HepG2 (cell line): ENCODE measurements around the gene PTH2. TPM values are rescaled to one million over a fixed set of nuclear protein-coding genes. Genes with fewer than 3 reads are reported as not detected.

Source experiments
- ARNT2 ChIP-seq: sonication (generic); formaldehyde crosslinking; IDR thresholded peaks from 2 replicates; pipeline ENCODE4 v1.8.0; 2022; ENCODE audit warnings: mild to moderate bottlenecking, low read depth, missing genetic modification reagents, moderate library complexity
- FOSL1 ChIP-seq: sonication (generic); formaldehyde crosslinking; IDR thresholded peaks from 2 replicates; pipeline ENCODE4 v1.9.0; 2021; ENCODE audit warnings: missing genetic modification reagents, borderline replicate concordance
- MAFG ChIP-seq: sonication (generic); formaldehyde crosslinking; IDR thresholded peaks from 2 replicates; pipeline ENCODE4 v1.5.1; 2020; ENCODE audit warnings: mild to moderate bottlenecking, missing genetic modification reagents
- NCOR1 ChIP-seq: fragments of 200-600 bp; sonication (generic); IDR thresholded peaks from 2 replicates; pipeline ENCODE4 v1.7.0; 2017; ENCODE audit warnings: antibody characterized with exemption, low read length, borderline replicate concordance
- NFYB ChIP-seq: sonication (generic); formaldehyde crosslinking; IDR thresholded peaks from 2 replicates; pipeline ENCODE4 v1.4.0; 2020; ENCODE audit warnings: missing genetic modification reagents
- POLR2A ChIP-seq, 2 experiments: IDR thresholded peaks; 2 replicates each; pipeline ENCODE4 v1.6.1; 2011; ENCODE audit warnings: low read depth in 2 of 2, low read length in 2 of 2, mild to moderate bottlenecking in 1 of 2, moderate library complexity in 1 of 2; ENCODE audit not compliant: insufficient read depth in 1 of 2
- PRPF4 ChIP-seq: fragments of 200-400 bp; formaldehyde crosslinking; IDR thresholded peaks from 2 replicates; pipeline ENCODE4 v1.6.1; 2016; ENCODE audit warnings: low read length, low read depth; ENCODE audit not compliant: poor library complexity, severe bottlenecking
- RAD21 ChIP-seq: fragments of 450-650 bp; formaldehyde crosslinking; IDR thresholded peaks from 2 replicates; pipeline ENCODE4 v1.5.0; 2020; ENCODE audit warnings: mild to moderate bottlenecking
- RFX5 ChIP-seq: IDR thresholded peaks from 2 replicates; pipeline ENCODE4 v1.6.1; 2011; ENCODE audit warnings: low read depth, low read length, improper control_type of control experiment
- SMC3 ChIP-seq: IDR thresholded peaks from 2 replicates; pipeline ENCODE4 v1.6.1; 2011; ENCODE audit warnings: low read length, improper control_type of control experiment
- THAP9 ChIP-seq: sonication (generic); formaldehyde crosslinking; IDR thresholded peaks from 2 replicates; pipeline ENCODE4; 2020; ENCODE audit warnings: missing genetic modification reagents, mild to moderate bottlenecking, borderline replicate concordance
- ZBTB14 ChIP-seq: sonication (generic); formaldehyde crosslinking; IDR thresholded peaks from 2 replicates; pipeline ENCODE4 v1.4.0; 2020; ENCODE audit warnings: missing genetic modification reagents
- ZNF232 ChIP-seq: sonication (generic); formaldehyde crosslinking; IDR thresholded peaks from 2 replicates; pipeline ENCODE4 v1.4.0; 2020; ENCODE audit warnings: missing genetic modification reagents, borderline replicate concordance
- ZNF264 ChIP-seq: sonication (generic); formaldehyde crosslinking; IDR thresholded peaks from 2 replicates; pipeline ENCODE4 v1.4.0; 2020; ENCODE audit warnings: missing genetic modification reagents
- ZNF724P ChIP-seq: sonication (generic); formaldehyde crosslinking; IDR thresholded peaks from 2 replicates; pipeline ENCODE4 v1.8.0; 2022; ENCODE audit warnings: missing genetic modification reagents, borderline replicate concordance
- polyA plus RNA-seq, 8 experiments: library from polyadenylated mRNA; depleted of rRNA in 3 of 8; stranded (reverse) in 7 of 8; unstranded in 1 of 8; fragments of >200 nt; fragmentation: Illumina TruSeq in 4 of 8; extraction: Trizol in 4 of 8; gene quantifications; 2 replicates each; pipeline versions ENCODE4 v1.2.1 to v1.2.3, GENCODE V29; 2011 to 2016; ENCODE audit warnings: low read depth in 4 of 8, missing spikeins in 1 of 8, mixed read lengths in 1 of 8; ENCODE audit not compliant: insufficient read depth in 1 of 8
- total RNA-seq, 5 experiments: library from RNA; depleted of rRNA; stranded (reverse); fragments of >200 nt; fragmentation: Illumina TruSeq; extraction: Trizol; gene quantifications; 2 replicates each; pipeline ENCODE4 v1.2.3, GENCODE V29; 2016; ENCODE audit warnings: low read depth in 1 of 5
- TF ChIP-seq, protein P1 (sequence below): sonication (generic); formaldehyde crosslinking; IDR thresholded peaks from 2 replicates; pipeline ENCODE4 v1.4.0; 2020; ENCODE audit warnings: missing genetic modification reagents, borderline replicate concordance
- TF ChIP-seq, protein P2 (sequence below): sonication (generic); formaldehyde crosslinking; IDR thresholded peaks from 2 replicates; pipeline ENCODE4 v1.8.0; 2022; ENCODE audit warnings: missing genetic modification reagents, mild to moderate bottlenecking, borderline replicate concordance
- TF ChIP-seq, protein P3 (sequence below): sonication (generic); formaldehyde crosslinking; IDR thresholded peaks from 2 replicates; pipeline ENCODE4 v1.8.0; 2022; ENCODE audit warnings: low read depth, missing genetic modification reagents

PTH2 gene
- total and polyA plus RNA-seq, 2 of the 13 experiments (the other 11 are each of a cell fraction or from before 2014, with no cell fraction given), result not detected

DNA sequence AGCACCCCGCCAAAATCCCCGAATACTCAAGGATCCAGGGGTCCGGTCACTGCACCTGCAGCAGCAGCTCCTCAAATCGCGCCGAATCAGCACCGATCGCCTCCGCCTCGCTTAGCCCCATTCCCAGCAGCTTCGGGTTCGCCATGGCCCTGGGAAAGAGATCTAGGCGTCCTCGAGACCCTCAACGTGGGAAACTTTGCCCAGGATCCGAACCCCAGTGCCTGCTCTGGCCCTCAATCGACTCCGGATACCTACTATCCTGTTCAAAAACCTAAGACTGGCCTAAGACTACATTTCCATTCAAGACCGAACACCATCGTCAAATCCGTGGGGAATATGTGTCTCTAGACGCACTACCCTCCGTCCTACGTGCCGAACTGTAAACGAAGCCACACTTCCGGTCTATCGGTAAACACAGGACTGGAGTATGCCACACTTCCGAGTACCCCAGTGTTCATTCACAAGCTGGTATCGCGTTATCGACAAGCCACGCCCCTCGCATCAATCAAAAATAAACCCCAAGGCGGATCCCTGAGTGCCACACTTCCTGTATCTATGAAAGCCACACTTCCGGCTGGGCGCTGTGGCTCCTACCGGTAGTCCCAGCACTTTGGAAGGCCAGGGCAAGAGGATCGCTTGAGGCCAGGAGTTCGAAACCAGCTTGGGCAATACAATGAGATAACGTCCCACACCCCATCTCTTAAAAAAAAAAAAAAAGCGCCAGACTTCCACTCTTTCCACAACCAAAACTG is 28.4 kb upstream of the PTH2 start, which contains the start of gene PIH1D1 (continued):
- TF ChIP-seq, protein P1, sequence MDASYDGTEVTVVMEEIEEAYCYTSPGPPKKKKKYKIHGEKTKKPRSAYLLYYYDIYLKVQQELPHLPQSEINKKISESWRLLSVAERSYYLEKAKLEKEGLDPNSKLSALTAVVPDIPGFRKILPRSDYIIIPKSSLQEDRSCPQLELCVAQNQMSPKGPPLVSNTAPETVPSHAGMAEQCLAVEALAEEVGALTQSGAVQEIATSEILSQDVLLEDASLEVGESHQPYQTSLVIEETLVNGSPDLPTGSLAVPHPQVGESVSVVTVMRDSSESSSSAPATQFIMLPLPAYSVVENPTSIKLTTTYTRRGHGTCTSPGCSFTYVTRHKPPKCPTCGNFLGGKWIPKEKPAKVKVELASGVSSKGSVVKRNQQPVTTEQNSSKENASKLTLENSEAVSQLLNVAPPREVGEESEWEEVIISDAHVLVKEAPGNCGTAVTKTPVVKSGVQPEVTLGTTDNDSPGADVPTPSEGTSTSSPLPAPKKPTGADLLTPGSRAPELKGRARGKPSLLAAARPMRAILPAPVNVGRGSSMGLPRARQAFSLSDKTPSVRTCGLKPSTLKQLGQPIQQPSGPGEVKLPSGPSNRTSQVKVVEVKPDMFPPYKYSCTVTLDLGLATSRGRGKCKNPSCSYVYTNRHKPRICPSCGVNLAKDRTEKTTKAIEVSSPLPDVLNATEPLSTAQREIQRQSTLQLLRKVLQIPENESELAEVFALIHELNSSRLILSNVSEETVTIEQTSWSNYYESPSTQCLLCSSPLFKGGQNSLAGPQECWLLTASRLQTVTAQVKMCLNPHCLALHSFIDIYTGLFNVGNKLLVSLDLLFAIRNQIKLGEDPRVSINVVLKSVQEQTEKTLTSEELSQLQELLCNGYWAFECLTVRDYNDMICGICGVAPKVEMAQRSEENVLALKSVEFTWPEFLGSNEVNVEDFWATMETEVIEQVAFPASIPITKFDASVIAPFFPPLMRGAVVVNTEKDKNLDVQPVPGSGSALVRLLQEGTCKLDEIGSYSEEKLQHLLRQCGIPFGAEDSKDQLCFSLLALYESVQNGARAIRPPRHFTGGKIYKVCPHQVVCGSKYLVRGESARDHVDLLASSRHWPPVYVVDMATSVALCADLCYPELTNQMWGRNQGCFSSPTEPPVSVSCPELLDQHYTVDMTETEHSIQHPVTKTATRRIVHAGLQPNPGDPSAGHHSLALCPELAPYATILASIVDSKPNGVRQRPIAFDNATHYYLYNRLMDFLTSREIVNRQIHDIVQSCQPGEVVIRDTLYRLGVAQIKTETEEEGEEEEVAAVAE (CRISPR knock-in tag), result 0 out of 2 replicates have a peak, but pooled peaks have one; percentile 26
- TF ChIP-seq ZNF724P, result no peak
- no peak; the same call in 1 of the 2 replicates for TF ChIP-seq NCOR1
- no peak; the same call in 1 of the 2 replicates for TF ChIP-seq ZNF264
- no peak for TF ChIP-seq NFYB
- peak; percentile 82; the same call in 1 of the 2 replicates for TF ChIP-seq THAP9
- peak; percentile 83 to 93 for TF ChIP-seq POLR2A (IDR thresholded peaks at IDR 0.05; ENCODE audit: insufficient read depth in 1 of 2, low read depth in 2 of 2, low read length in 2 of 2)
- TF ChIP-seq MAFG (CRISPR knock-in tag), result no peak
- no peak; the same call in 1 of the 2 replicates for TF ChIP-seq SMC3
- TF ChIP-seq, protein P2, sequence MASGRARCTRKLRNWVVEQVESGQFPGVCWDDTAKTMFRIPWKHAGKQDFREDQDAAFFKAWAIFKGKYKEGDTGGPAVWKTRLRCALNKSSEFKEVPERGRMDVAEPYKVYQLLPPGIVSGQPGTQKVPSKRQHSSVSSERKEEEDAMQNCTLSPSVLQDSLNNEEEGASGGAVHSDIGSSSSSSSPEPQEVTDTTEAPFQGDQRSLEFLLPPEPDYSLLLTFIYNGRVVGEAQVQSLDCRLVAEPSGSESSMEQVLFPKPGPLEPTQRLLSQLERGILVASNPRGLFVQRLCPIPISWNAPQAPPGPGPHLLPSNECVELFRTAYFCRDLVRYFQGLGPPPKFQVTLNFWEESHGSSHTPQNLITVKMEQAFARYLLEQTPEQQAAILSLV (CRISPR knock-in tag), result peak; percentile 64
- peak; percentile 64; the same call in 1 of the 2 replicates for TF ChIP-seq ARNT2 (CRISPR knock-in tag)
- no peak for TF ChIP-seq RFX5
- peak; percentile 12; the same call in 1 of the 2 replicates for TF ChIP-seq ZNF232 (CRISPR knock-in tag)
- TF ChIP-seq, protein P3, sequence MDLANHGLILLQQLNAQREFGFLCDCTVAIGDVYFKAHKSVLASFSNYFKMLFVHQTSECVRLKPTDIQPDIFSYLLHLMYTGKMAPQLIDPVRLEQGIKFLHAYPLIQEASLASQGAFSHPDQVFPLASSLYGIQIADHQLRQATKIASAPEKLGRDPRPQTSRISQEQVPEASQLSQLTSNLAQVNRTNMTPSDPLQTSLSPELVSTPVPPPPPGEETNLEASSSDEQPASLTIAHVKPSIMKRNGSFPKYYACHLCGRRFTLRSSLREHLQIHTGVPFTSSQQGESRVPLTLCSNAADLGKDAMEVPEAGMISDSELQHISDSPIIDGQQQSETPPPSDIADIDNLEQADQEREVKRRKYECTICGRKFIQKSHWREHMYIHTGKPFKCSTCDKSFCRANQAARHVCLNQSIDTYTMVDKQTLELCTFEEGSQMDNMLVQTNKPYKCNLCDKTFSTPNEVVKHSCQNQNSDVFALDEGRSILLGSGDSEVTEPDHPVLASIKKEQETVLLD, result no peak
- TF ChIP-seq FOSL1 (CRISPR knock-in tag), result no peak
- no peak for TF ChIP-seq ZBTB14 (CRISPR knock-in tag)
- no peak for TF ChIP-seq PRPF4
- TF ChIP-seq RAD21, result no peak
